Endothelial cell (in vitro differentiated cells): ENCODE data around the gene XRCC5. TPM values are rescaled to one million over a fixed set of nuclear protein-coding genes. Genes with fewer than 3 reads are reported as not detected.

Experiments used
- DNase-seq: peaks from one replicate; pipeline ENCODE4 v3.0.0; 2021; ENCODE audit warnings: low spot score
- H3K27ac Mint-ChIP-seq: one replicate; pipeline ENCODE4 v1.8.0; 2021; ENCODE audit warnings: mixed read lengths, inconsistent platforms; ENCODE audit not compliant: unreplicated experiment
- H3K27me3 Mint-ChIP-seq: one replicate; pipeline ENCODE4 v1.8.0; 2021; ENCODE audit warnings: mild to moderate bottlenecking, moderate library complexity, mixed read lengths, inconsistent platforms; ENCODE audit not compliant: unreplicated experiment
- H3K36me3 Mint-ChIP-seq: one replicate; pipeline ENCODE4 v1.8.0; 2021; ENCODE audit warnings: mild to moderate bottlenecking, low read depth, mixed read lengths, inconsistent platforms; ENCODE audit not compliant: unreplicated experiment
- H3K4me1 Mint-ChIP-seq: one replicate; pipeline ENCODE4 v1.8.0; 2021; ENCODE audit warnings: mild to moderate bottlenecking, mixed read lengths, inconsistent platforms; ENCODE audit not compliant: unreplicated experiment
- H3K4me3 Mint-ChIP-seq: one replicate; pipeline ENCODE4 v1.8.0; 2021; ENCODE audit warnings: mild to moderate bottlenecking, mixed read lengths, inconsistent platforms; ENCODE audit not compliant: unreplicated experiment
- H3K9me3 Mint-ChIP-seq: one replicate; pipeline ENCODE4 v1.8.0; 2021; ENCODE audit warnings: mixed read lengths, inconsistent platforms; ENCODE audit not compliant: unreplicated experiment
- total RNA-seq: library from RNA; stranded (reverse); fragmentation: NEBNext Ultra II Directional; extraction: Animal tissue kit (Norgen Biotek cat#: 25700); gene quantifications from one replicate; pipeline ENCODE4 v1.2.1, GENCODE V29; 2021; ENCODE audit not compliant: unreplicated experiment
- TF ChIP-seq, protein P1 (sequence below): fragments of 200-600 bp; sonication (generic); IDR thresholded peaks from one replicate; pipeline ENCODE4 v1.5.0; 2021; ENCODE audit warnings: antibody characterized with exemption; ENCODE audit not compliant: unreplicated experiment

Gene XRCC5
- total RNA-seq, 1 donor from 2014 or later: 365 TPM

DNA sequence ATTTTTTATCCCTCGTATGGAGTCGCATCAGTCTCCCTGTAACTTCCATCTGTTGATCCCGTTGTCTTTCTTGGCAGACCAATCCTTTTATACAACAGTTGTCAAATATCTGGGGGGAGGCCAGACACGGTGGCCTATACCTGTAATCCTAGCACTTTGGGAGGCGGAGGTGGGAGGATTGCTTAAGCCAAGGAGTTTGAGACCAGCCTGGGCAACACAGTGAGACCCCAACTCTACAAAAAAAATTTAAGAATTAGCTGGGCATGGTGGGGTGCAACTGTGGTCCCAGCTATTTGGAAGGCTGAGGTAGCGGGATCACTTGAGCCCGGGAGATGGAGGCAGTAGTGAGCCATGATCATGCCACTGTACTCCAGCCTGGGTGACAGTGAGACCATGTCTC, 2.0 kb downstream of the XRCC5 start:
- Mint-ChIP-seq H3K36me3 (peaks cover 52% of the 10 kb centered on the region), H3K4me1 (peaks cover 46% of the 10 kb centered on the region), H3K4me3 (peak overlapping the region; percentile 100), H3K27ac (peak overlapping the region; percentile 84), H3K27me3 (peaks cover 11% of the 10 kb centered on the region), H3K9me3 (no peaks in the 10 kb centered on the region)
- DNase-seq: no peak
- TF ChIP-seq, protein P1, sequence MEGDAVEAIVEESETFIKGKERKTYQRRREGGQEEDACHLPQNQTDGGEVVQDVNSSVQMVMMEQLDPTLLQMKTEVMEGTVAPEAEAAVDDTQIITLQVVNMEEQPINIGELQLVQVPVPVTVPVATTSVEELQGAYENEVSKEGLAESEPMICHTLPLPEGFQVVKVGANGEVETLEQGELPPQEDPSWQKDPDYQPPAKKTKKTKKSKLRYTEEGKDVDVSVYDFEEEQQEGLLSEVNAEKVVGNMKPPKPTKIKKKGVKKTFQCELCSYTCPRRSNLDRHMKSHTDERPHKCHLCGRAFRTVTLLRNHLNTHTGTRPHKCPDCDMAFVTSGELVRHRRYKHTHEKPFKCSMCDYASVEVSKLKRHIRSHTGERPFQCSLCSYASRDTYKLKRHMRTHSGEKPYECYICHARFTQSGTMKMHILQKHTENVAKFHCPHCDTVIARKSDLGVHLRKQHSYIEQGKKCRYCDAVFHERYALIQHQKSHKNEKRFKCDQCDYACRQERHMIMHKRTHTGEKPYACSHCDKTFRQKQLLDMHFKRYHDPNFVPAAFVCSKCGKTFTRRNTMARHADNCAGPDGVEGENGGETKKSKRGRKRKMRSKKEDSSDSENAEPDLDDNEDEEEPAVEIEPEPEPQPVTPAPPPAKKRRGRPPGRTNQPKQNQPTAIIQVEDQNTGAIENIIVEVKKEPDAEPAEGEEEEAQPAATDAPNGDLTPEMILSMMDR: no peak

GRCh38 chr2:216112926-216113325, 3.8 kb downstream of the XRCC5 start:
- no peaks in the 10 kb centered on the region for H3K9me3 Mint-ChIP-seq
- H3K36me3 Mint-ChIP-seq: peaks cover 65% of the 10 kb centered on the region
- H3K4me3 Mint-ChIP-seq: peak overlapping the region; percentile 23
- DNase-seq: no peak
- TF ChIP-seq, protein P1: no peak
- peaks cover 11% of the 10 kb centered on the region for H3K27me3 Mint-ChIP-seq
- peak overlapping the region; percentile 8 for H3K27ac Mint-ChIP-seq
- H3K4me1 Mint-ChIP-seq: peaks cover 50% of the 10 kb centered on the region

- Mint-ChIP-seq H3K36me3 (peaks cover 68% of the 10 kb centered on the region), H3K4me3 (peak overlapping the region; percentile 23), H3K4me1 (peaks cover 48% of the 10 kb centered on the region), H3K27ac (peak overlapping the region; percentile 8), H3K27me3 (peaks cover 11% of the 10 kb centered on the region), H3K9me3 (no peaks in the 10 kb centered on the region)
- TF ChIP-seq, protein P1: no peak
- DNase-seq: no peak
These were observed 4.4 kb downstream of the XRCC5 start for GRCh38 chr2:216113572-216113971.

GRCh38 chr2:216114382-216114713, 5.2 kb downstream of the XRCC5 start:
- peak overlapping the region; percentile 37 for H3K4me3 Mint-ChIP-seq
- TF ChIP-seq, protein P1: no peak
- peak overlapping the region; percentile 99 for H3K27ac Mint-ChIP-seq
- peaks cover 42% of the 10 kb centered on the region for H3K4me1 Mint-ChIP-seq
- H3K27me3 Mint-ChIP-seq: peaks cover 9% of the 10 kb centered on the region
- no peaks in the 10 kb centered on the region for H3K9me3 Mint-ChIP-seq
- peaks cover 69% of the 10 kb centered on the region for H3K36me3 Mint-ChIP-seq
- DNase-seq: no peak

- peaks cover 68% of the 10 kb centered on the region for H3K36me3 Mint-ChIP-seq
- TF ChIP-seq, protein P1: peak; percentile 93
- peak overlapping the region; percentile 86 for H3K4me3 Mint-ChIP-seq
- H3K4me1 Mint-ChIP-seq: peaks cover 37% of the 10 kb centered on the region
- H3K27me3 Mint-ChIP-seq: peaks cover 7% of the 10 kb centered on the region
- H3K9me3 Mint-ChIP-seq: no peaks in the 10 kb centered on the region
- peak; percentile 97 for DNase-seq
- peak overlapping the region; percentile 99 for H3K27ac Mint-ChIP-seq
These were observed 5.8 kb downstream of the XRCC5 start for GRCh38 chr2:216114714-216115531.
